Stimulated activated CD4-positive, alpha-beta T cell treated with anti-CD3 and anti-CD28 coated beads, TNF-alpha, amount 100 ng/mL, for 4 hours (primary cell): ENCODE data around the gene ADSS1.

Experiments
- DNase-seq, 3 experiments: peaks; one replicate each; pipeline ENCODE4 v3.0.0-alpha.2; 2020; ENCODE audit warnings: low read depth in 3 of 3

ADSS1 gene

DNA sequence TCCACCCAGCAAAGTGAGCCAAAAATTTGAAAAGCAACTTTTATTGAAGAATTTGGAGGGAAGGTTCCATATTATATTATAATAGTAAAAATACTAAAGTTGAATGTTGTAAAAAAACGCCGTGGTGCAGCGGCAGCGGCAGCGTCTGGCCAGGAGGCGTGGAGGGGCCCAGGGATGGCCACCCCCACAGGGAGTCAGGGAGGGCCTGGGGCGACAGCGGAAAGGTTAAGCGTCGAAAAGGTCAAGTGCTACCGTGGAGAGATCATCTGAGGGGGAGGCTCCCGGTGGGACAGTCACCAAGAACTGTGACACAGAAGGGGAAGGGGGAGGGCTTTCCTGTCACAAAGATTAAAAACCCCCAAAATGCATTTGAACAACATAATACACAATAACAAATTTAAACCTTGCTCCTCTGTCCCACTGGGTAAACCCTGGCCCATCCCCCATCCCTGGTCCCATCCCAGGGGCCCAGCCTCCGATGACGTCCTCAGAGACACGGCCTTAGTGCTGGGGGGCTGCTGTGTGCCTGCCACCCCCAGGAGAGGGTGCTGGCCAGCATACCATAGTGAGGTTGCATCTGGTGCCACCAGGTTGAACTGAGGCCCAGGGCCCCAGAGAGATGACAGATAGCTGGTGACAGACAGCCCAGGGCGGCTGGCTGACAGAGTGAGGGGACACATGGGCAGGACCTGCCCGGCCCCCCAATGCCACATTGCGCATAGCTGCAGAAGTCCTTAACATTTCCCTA, 45.5 kb downstream of the ADSS1 start:
- no peak for DNase-seq

DNA sequence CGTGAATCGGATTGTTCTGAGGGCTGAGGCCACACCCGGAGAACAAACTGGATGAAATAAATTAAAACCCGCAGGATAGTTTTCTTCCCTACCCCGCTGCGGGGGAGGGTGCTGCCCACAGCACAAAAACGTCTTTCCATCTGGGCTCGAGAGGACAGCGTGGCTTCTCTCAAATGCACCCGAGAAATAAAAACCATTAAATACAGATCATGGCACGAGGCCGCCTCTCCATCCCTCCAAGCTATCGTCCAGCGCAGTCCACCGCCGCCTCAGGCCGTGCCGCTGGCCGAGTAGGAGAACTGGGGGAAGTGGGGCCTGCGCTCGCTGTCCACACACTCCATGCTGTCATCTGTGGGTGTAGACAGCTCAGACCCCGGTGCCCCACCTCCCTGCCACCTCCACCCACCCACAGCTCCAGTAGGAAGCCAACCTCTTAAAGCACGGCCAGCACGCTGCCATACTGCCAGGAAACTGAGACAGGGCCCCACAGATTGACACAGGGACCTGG, 46.1 kb downstream of the ADSS1 start:
- no peak for DNase-seq

DNA sequence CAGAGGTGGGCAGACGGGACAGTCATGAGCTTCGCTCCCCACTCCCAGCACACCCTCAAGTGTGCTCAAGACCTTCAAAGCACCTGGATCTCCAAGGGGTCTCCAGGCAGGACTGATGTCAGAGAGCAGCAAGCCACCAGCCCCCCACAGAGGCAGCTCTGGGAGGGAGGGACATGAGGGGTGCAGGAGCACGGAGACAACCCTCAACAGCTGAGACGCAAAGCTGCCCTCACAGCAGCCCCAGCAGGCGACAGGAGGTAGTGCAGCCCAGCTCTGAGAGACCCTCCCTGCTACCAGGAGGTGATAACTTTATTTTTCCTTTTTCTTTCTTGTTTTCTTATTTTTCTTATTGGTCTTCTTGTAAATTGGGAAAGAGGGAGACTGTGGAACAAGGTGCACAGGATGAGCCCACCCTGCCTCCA, 46.8 kb downstream of the ADSS1 start:
- no peak for DNase-seq

DNA sequence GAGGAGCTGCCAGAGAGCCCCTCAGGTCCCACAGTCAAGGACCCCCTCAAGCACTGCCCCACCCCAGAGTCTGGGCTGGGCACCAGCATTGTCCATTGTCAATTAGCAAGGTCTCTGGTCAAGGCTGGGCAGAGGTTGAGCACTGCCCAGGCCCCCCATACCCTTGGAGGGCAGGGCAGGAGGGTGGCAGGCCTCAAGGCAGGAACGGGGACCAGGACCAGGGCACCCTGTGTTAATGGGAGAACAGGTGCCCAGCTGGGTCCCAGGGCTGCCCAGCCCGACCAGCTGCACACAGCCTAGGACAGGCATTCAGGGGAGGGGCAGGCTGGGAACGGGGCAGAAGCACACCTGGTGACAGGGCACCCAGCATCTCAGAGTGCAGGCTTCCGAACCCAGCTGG, 47.3 kb downstream of the ADSS1 start:
- no peak for DNase-seq

DNA sequence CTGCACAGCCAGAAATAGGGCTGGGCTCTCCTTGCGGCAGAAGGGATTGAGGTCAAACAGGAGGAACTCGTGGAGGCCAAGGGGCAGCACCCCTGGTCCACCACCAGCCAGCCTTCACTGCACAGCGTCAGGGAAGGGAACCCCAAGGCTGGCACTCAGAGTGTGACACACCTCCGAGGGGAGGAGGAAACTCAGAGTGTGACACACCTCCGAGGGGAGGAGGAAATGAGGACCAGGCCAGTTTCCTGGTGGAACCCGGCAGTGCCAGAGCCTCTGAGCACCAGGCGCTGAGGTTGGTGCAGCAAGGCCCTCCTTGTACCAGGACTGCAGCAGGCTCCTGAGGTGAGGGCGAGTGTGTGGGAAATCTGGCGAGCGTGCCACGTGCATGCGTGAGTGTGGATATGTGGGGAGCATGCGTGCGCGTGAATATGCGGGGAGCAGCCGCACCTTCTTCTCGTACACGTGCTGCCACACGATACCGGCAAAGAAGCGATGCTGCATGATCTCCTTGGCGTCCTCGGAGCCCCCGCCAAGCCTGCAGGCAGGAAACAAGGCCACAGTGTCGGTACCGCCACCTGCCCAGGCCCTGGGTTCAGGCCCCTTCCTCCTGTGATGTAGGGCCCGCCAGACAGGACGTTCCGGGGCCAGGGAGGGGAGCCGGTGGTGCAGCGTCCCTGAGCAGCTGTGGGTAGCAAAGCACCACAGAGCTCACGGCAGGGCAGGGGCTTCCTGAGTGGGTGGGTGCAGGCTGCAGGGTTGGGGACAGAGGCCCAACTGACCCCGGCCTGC, 48.1 kb downstream of the ADSS1 start:
- no peak for DNase-seq

DNA sequence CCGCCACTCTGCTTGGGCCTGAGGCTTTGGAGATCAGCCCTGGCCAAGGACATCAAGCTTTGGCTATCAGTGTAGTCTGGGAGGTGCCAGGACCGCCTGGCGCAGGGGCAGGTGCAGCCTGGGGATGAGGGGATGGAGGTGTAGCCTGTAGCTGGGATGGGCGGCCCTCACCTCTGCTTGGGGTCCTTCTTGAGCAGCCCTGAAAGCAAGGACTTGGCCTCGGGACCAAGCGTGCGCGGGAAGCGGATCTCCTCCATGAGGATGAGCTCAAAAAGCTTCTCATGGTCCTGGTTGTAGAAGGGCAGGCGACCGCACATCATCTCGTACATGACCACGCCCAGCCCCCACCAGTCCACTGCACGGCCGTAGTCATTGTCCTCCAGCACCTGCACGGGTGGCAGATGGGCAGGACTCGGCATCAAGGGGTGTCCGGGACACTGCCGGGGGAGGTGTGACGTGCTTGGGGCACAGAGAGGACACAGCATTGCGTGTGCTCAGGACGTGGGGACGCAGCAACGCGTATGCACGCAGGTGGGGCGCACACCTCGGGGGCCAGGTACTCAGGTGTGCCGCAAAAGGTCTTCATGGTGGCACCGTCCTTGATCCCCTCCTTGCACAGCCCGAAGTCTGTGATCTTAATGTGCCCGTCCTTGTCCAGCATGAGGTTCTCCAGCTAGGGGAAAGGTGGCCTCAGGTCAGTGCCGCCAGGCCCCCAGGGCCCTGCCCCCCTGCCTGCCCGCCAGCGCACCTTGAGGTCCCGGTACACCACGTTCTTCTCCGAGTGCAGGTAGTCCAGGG, 48.9 kb downstream of the ADSS1 start:
- DNase-seq, result no peak

DNA sequence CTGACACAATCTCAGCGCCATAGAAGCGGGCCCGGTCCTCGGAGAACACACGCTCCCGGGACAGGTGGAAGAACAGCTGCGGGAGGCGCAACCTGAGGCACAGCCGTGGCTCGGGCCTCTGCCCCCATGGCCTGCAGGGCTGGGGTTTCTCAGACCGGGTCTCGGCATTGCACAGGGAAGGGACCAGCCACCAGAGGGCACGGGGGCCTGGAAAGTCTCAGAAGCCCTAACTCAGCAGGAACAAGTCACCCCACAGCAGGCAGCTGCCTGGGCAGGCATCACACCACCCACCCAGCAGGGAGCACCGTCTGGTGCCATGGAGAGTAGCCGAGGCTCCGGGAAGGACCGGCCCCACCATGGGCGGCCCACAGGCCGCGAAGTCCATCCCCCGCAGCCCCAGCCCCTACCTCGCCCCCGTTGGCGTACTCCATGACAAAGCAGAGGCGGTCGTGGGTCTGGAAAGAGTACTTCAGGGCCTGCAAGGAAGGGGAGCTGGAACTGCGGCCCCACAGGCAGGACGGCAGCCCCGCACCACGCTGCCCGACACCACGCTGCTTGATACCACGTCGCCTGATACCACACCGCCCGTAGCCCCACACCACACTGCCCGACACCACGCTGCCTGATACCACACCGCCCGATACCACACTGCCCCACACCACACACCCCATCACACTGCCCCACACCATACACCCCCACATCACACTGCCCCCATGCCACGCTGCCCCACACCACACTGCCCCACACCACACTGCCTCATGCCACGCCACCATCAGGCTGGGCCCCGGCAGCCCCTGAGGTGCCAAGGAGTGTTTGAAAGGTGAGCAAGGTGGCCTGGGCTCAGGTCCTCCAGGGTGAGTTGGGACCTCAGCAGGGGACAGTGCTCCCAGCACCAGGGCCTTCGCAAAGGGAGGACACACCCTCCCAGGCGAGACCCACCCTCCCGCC, 49.8 kb downstream of the ADSS1 start:
- DNase-seq, result no peak

DNA sequence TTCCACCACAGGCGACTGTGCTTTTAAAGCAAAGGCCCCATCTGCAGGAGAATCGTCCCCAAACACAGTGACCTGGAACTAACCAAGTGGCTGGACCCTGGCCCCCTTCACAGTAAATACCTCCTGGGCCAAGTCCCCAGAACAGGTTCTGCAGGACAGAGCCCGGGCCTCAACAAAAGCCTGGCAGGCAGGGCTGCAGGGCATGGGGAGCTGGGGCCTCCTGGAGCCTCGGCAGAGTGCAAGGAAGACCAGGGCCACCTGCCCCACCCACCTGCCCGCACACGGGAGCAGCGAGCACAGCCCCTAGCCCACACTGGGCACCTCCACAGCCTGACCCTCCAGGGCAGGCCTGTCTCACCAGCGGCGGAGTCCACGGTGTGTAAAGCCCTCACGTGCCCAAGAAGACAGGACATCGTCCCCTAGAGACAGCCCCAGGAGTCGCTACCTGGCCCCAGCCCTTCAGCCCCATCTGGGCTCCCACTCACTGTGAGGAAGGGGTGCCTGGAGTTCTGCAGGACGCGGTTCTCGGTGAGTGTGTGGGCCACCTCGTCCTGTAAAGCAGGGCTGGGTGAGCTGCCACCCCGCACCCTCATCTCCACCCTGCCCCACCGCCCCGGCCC, 50.5 kb downstream of the ADSS1 start:
- DNase-seq, result no peak

DNA sequence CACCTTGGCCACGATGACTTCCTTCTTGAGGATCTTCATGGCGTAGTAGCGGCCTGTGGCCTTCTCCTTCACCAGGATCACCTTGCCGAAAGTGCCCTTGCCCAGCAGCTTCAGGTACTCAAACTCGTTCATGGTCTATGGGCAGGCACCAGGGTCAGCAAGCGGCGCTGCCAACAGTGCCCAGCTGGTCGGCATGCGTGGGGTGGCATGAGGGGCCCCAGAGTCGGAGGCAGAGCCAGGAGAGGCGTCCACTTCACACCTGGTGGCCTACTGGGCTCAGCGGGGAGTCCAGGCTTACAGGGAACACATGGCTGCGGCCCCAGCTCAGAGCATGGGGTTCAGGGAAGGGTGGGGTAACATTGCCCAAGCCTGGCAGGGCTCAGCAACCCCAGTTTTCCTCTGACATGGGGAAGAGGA, 51.1 kb downstream of the ADSS1 start:
- no peak for DNase-seq

DNA sequence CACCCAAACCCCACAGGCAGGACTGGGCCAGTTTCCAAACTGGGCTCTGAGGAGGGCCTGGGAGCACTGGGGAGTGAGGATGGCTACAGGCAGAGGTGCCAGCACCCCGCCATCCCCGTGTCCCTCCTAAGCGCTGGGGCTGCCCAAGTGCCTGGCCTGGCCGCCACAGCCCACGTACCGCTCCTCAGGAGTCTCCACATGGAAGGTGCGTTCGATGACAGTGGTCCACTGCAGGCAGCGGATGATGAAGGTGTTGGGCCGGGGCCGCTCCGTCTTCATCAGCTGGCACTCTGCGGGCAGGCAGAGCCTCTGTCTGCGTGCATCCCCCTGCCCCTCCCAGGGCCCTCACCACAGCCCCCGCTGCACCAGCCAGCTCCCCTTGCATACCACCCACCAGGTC, 52.5 kb downstream of the ADSS1 start:
- DNase-seq, result no peak

DNA sequence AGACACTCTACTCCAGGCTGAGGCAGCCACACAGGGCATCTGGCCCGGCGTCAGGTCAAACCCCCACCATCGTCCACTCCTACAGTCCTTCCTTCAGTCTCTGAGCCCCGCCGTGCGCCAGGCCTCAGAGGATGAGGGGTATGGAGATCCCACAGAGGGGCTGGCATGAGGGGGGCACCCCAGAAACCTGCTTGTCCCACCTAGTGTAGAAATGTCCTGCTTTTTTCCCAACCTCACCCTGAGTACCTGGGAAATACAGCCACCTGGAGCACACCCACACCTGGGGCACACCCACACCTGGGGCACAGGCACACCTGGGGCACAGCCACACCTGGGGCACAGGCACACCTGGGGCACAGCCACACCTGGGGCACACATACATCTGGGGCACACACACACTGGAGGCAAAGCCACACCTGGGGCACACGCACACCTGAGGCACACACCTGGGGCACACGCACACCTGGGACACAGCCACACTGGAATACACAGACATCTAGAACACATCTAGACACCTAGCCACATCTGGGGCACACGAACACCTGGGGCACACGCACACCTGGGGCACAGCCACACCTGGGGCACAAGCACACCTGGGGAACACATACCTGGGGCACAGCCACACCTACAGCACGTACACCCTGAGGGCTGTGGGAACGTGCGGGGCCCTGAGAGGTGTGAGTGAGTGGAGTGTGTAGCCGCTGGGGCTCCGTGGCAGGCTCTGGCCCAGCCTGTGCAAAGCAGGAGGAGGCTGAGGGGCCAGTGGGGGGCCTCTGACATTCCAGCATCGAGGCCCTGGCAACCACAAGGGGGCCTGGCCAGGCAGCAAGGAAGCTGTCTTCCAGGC, 53.2 kb downstream of the ADSS1 start:
- no peak for DNase-seq

DNA sequence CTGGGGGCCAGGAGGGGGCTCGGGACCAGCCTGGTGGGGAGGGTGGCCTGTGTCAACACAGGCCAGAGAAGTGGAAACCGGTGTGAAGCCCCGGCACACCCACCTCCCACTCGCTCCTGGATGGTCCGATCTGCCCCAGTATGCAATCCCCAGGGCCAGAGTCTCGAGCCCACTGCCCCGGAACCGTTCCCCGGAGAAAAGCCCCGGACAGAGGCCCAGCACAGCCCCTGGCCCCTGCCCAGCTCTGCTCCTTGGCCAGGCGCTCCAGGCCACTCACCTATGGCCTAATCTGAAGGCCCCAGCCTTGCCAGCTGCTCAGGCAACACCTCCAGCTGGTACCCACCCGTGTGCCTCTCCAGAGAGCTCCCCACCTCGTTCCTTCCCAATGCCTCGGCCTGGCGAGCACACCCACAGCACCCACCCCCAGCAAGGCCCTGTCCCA, 53.8 kb downstream of the ADSS1 start:
- no peak for DNase-seq

DNA sequence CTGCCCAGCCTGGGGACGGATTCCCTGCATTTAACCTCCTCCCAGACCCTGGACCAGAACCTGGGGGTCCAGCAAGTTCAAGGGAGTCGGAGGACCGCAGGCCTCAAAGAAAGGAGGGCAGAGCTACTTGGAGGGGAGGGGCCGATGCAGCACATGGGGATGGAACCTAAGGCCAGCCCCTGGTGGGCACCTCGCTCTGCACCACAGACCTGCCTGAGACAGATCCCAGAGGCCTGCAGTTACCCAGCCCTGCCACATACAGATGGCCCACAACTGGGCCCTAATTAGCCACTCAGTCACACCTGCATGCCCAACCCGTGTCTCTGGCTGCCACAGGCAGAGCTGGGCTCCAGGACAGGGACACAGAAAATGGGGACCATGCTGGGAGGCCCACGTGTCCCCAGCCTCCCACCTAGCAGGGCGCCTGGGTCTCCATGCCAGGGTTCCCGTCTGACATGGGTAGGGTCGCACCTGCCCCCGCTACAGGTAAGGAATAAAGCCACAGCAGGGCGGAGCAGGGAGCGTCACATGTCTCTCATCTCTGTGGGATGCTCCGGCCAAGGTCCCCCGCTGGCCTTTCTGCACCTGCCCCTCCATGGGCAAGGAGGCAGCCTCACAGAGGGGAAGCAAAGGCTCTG, 54.8 kb downstream of the ADSS1 start:
- no peak for DNase-seq

DNA sequence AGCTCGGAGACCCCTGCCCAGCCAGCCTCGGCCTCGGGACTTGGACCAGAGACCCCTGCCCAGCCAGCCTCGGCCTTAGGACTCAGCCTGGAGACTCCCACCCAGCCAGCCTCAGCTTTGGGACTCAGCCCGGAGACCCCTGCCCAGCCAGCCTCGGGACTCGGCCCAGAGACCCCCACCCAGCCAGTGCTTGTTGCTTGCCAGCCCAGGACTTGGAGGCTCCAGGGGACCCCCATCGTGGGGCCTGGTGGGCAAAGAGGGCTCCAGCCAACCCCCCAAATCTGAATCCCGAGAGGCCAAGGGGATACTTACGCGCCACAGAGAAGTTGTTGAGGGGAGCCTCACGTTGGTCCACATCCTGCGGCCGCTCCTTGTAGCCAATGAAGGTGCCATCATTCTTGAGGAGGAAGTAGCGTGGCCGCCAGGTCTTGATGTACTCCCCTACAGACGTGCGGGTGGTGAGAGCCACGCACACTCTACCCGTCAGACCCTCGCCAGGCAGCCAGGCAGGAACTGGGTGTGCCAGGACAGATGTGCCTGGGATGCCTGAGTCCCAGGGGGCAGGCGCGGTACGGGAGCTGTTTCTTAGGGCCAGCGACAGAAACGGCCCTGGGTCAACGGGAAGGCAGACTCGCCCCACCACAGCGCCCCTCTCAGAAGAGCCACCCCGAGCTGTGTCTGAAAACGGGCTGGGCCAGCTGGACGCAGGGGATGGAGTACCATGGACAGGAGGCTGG, 55.9 kb downstream of the ADSS1 start:
- DNase-seq, result no peak

DNA sequence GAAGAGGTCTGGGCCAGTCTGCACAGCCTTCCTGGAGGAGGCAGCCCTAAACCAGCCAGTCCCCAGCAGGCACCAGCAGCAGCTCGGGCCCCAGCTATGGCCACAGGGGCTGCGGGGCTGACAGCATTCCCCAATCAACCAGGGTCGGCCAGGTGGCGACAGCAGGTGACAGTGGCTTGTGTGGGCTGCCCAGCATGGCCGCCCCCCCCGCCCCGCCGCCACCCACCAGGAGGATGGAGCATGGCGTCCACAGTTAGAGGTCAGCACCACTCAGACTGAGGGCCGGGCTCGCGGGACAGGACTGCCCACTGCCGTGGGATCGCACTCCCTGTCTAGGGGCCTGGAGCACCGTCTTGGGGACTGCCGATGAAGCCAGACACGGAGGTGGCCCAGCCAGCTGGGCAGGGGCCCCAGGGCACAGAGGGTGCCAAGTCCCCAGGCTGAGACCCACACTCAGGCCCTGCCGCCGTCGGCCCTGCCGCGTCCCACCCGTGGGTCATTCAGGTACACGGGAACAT, 56.5 kb downstream of the ADSS1 start:
- DNase-seq, result no peak

DNA sequence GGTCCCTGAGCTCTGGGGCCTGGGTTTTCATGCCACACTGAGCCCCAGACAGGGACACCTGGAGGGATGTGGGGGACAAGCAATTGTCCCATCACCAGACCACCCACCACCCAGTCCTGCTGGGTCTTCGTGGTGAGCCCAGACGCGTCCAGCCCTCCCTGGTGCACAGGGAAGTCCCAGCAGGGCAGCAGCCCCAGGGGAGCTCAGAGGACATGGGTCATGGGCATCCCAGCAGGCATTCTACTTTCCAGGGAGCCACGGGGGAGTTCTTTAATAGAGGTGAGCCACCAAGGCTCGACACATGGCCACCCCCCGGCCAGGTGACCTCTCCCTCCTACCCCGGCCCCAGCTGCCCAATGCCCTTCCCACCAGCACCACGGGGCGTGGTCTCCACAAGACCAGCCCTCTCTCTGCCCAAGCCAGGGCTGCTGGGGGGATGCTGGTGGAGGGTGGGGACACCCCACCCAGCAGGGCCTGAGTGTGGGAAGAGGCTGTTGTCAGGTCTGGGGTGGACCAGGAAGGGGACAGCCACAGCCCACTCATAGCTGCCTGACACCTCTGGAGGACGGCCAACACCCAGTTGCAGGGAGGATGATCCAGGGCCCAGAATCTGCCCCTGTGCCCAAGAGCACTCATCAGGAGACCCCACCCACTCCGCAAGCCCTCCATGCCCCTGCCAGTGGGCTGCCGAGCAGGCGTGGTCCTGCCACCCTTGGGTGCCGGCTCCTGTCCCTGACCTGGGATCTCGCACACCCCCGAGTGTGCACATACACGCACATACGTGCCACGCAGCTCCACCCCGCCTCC, 57.4 kb downstream of the ADSS1 start:
- DNase-seq, result no peak

DNA sequence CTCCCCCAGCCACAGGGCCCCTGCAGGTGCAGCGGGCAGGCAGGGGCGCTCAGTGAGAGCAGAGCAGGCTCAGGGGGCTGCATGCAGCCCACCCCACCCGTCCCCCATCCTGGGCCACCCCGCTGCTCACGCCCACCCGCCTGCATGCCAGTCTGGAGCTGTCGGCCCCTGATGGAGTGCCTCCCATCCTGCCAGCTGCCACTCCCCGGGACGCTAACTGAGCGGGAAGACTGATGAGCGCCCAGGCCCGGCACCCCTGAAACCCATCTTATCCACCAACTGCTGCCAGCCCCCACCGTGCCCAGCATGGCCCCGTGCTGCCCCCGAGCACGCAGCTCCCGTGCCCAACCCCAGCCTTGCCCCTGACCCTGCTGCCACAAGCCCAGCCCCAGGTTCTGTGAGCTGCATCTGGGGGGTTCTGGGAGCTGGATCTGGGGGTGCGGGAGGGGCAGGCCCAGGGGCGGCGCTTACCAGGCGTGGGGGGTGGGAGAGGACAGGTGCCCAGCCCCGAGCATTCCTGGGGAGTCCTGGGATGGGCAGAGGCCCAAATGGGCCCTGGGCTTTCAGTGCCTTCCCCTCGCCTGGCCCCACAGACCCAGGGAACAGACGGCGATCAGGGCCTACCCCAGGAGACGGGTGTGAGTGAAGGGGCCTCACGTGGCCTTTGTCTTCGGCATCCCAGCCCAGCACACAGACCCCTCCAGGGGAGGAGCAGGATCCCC, 58.2 kb downstream of the ADSS1 start:
- DNase-seq, result no peak
